ENCODE measurements around the gene FRK. TPM values are rescaled to one million over a fixed set of nuclear protein-coding genes. Genes with fewer than 3 reads are reported as not detected.

Gene FRK
- total RNA-seq, 1 donor from 2014 or later, result 8.4 TPM

DNA sequence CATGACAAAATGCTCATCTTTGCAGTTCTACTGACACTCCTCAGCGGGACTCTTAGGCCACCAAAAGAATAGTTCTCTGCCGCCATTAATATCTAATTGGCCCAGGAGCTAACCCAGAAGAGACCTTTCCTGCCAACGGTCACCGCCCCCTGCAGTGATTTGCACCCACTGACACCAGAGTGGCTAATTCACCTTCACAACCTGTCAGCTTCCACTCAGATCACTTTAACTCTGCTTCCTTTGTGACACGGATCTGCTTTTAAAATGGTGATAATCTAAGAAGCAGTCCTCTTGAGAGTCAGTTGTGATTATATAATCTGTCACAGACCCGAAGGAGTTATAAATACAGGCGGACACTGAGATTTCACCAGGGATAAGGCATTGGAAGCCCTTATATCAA, 172.8 kb downstream of the FRK start:
- intact Hi-C loops (cut with DNase I), result no loop called here
- Histone ChIP-seq H3K4me3 (no peak overlapping the region), H3K27ac (no peak overlapping the region), H3K36me3 (no peaks in the 10 kb centered on the region), H3K27me3 (no peaks in the 10 kb centered on the region), H3K4me1 (no peaks in the 10 kb centered on the region), H3K9me3 (no peaks in the 10 kb centered on the region)
- TF ChIP-seq, protein P1, sequence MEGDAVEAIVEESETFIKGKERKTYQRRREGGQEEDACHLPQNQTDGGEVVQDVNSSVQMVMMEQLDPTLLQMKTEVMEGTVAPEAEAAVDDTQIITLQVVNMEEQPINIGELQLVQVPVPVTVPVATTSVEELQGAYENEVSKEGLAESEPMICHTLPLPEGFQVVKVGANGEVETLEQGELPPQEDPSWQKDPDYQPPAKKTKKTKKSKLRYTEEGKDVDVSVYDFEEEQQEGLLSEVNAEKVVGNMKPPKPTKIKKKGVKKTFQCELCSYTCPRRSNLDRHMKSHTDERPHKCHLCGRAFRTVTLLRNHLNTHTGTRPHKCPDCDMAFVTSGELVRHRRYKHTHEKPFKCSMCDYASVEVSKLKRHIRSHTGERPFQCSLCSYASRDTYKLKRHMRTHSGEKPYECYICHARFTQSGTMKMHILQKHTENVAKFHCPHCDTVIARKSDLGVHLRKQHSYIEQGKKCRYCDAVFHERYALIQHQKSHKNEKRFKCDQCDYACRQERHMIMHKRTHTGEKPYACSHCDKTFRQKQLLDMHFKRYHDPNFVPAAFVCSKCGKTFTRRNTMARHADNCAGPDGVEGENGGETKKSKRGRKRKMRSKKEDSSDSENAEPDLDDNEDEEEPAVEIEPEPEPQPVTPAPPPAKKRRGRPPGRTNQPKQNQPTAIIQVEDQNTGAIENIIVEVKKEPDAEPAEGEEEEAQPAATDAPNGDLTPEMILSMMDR (IDR thresholded peaks at IDR 0.05), result no peak
- no peak for DNase-seq (ENCODE audit: low spot score in 2 of 2)

DNA sequence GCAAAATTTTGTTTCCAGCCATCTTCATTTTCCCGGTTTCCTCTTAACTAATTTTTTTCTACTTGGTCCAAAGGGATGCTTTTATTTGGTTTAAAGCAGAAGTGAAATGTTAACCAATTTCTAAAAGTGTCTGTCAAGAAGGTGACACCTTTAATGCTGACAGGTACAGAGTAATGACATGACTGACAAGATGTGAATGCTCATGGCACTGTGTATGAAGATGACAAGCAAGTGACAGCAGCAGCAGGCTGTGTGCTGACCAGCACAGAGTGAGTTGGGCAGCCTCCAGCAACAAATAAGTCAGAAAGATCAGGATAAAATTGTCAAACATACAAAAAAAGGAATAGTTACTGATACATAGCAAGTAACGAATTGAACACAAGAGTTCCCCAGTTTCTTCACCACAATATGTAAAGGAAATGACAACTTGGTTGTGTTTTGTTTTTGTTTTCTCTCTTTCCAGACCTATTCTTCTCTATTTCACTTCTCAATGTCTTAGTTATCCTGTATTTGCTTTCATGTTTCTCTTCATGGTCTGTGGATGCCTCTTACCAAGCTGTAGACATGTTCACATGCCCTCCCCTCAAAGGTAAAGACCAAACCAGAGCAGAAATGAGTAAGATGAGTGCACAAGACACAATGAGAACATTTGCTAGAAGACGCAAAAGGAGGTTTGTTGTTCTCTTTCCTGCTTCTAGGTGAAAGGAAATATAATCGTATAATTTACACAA, 174.9 kb downstream of the FRK start:
- Histone ChIP-seq H3K36me3 (no peaks in the 10 kb centered on the region), H3K27ac (no peak overlapping the region), H3K9me3 (no peaks in the 10 kb centered on the region), H3K4me1 (no peaks in the 10 kb centered on the region), H3K27me3 (no peaks in the 10 kb centered on the region), H3K4me3 (no peak overlapping the region)
- TF ChIP-seq, protein P1 (IDR thresholded peaks at IDR 0.05), result no peak
- intact Hi-C loops (cut with DNase I), result no loop called here
- no peak for DNase-seq (ENCODE audit: low spot score in 2 of 2)

DNA sequence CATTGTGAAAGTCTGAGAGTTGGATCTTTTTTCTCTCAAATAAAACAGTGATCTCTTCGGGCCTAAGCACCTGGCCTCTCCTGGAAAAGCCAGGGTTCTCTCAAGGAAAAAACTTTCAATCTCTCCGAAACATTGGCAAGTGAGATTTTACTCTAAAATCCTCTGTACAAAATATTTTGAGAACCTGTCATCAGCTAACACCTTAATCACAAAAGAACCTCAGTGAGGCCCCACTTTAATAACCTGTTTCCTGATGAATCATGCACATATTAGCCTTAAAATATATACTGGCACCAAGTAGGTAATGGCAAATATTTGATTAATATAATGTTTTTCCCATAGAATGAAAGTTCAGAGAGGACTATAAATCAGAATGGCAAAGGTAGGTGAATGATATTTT, 177.9 kb downstream of the FRK start:
- Histone ChIP-seq H3K9me3 (no peaks in the 10 kb centered on the region), H3K4me3 (no peak overlapping the region), H3K27me3 (no peaks in the 10 kb centered on the region), H3K4me1 (no peaks in the 10 kb centered on the region), H3K27ac (no peak overlapping the region), H3K36me3 (no peaks in the 10 kb centered on the region)
- TF ChIP-seq, protein P1 (IDR thresholded peaks at IDR 0.05), result no peak
- intact Hi-C loops (cut with DNase I), result no loop called here
- no peak for DNase-seq (ENCODE audit: low spot score in 2 of 2)

DNA sequence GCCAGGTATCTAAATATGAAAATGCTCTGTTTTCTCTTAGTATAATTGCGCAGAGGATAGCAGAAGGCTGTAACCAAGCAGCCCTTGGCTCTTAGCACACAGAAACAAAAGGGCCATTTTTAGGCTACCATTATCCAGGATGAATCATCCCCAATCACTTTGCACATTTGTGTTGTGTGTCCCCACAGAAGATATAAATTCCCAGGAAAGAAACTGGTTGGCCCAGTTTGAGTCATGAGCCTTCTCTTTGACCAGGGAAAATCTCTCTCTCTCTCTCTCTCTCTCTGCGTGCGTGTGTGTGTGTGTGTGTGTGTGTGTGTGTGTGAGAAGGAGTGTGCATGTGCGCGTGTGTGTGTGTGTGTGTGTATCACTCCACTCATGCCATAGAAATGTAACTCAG, 178.5 kb downstream of the FRK start:
- H3K36me3 ChIP-seq, result no peaks in the 10 kb centered on the region
- intact Hi-C loops (cut with DNase I), result no loop called here
- H3K4me1 ChIP-seq, result no peaks in the 10 kb centered on the region
- H3K9me3 ChIP-seq, result no peaks in the 10 kb centered on the region
- DNase-seq (ENCODE audit: low spot score in 2 of 2), result no peak
- no peak overlapping the region for H3K4me3 ChIP-seq
- no peak overlapping the region for H3K27ac ChIP-seq
- no peaks in the 10 kb centered on the region for H3K27me3 ChIP-seq
- TF ChIP-seq, protein P1 (IDR thresholded peaks at IDR 0.05), result no peak

Other genes with a start within 250 kb of the FRK start
- 4.6 TPM for gene NT5DC1, start 40.0 kb upstream of the FRK start, total RNA-seq
- not detected for gene COL10A1, start 65.2 kb upstream of the FRK start, total RNA-seq
- 8.8 TPM for gene TSPYL4, start 193.2 kb upstream of the FRK start, total RNA-seq
- gene TSPYL1, start 219.0 kb upstream of the FRK start, total RNA-seq, result 36.6 TPM